Left forelimb (tissue), 1 donor: ENCODE measurements around the gene ZSWIM3.
"Not testable (repeated sequence)": the region's sequence is repeated elsewhere in the genome, so short reads cannot be mapped to it uniquely, and the experiment has no call there.

Experiments
- DNase-seq: peaks from one replicate; pipeline ENCODE4 v3.0.0-alpha.2; 2018; ENCODE audit warnings: low spot score

ZSWIM3 gene

GRCh38 chr20:45857114-45857881 is at the start of gene ZSWIM3, which contains the start of gene ACOT8:
TSS of gene ZSWIM3 (plus strand) at chr20:45857614. CDS start at chr20:45857826, 212 bp downstream.
TSS of gene ACOT8 (minus strand) at chr20:45857392. CDS start at chr20:45857315, 77 bp downstream.
- peak; percentile 93 for DNase-seq

GRCh38 chr20:45810191-45810970 is 47.0 kb upstream of the ZSWIM3 start:
- DNase-seq = no peak

GRCh38 chr20:45812157-45813005 is 45.0 kb upstream of the ZSWIM3 start, which contains the start of gene UBE2C:
TSS of gene UBE2C (plus strand) at chr20:45812644. CDS start at chr20:45812696, 52 bp downstream.
- peak; percentile 95 for DNase-seq

- DNase-seq = no peak
These were observed 44.4 kb upstream of the ZSWIM3 start for GRCh38 chr20:45813006-45813340.

- DNase-seq = no peak
These were observed 43.9 kb upstream of the ZSWIM3 start for GRCh38 chr20:45813489-45813888.

- no peak for DNase-seq
These were observed 43.1 kb upstream of the ZSWIM3 start for GRCh38 chr20:45814314-45814713.

GRCh38 chr20:45816951-45817350 is 40.5 kb upstream of the ZSWIM3 start:
- DNase-seq = no peak

- no peak for DNase-seq
These were observed 39.8 kb upstream of the ZSWIM3 start for GRCh38 chr20:45817376-45818194.

- no peak for DNase-seq
These were observed 39.2 kb upstream of the ZSWIM3 start for GRCh38 chr20:45818239-45818638.

GRCh38 chr20:45819466-45819865 is 37.9 kb upstream of the ZSWIM3 start:
- no peak for DNase-seq

- no peak for DNase-seq
These were observed 35.5 kb upstream of the ZSWIM3 start for GRCh38 chr20:45821947-45822346.

GRCh38 chr20:45822857-45823256 is 34.6 kb upstream of the ZSWIM3 start:
- DNase-seq = no peak

- DNase-seq = no peak
These were observed 33.2 kb upstream of the ZSWIM3 start for GRCh38 chr20:45823949-45824835.

GRCh38 chr20:45826381-45827019 is 30.9 kb upstream of the ZSWIM3 start:
- DNase-seq = no peak

- no peak for DNase-seq
These were observed 30.3 kb upstream of the ZSWIM3 start, which contains the start of gene TNNC2 for GRCh38 chr20:45827030-45827652. TSS of gene TNNC2 (minus strand) at chr20:45827312. CDS start at chr20:45827248, 64 bp downstream.

- DNase-seq = no peak
These were observed 29.7 kb upstream of the ZSWIM3 start for GRCh38 chr20:45827712-45828111.

GRCh38 chr20:45828589-45828988 is 28.8 kb upstream of the ZSWIM3 start:
- DNase-seq = no peak

GRCh38 chr20:45829673-45830106 is 27.7 kb upstream of the ZSWIM3 start:
- not testable (repeated sequence) for DNase-seq

GRCh38 chr20:45832619-45833018 is 24.8 kb upstream of the ZSWIM3 start:
- DNase-seq = no peak
